PFSK-1 (cell line): Measurements from ENCODE around the gene COX8A.

Source experiments
- FOXP2 ChIP-seq: optimal IDR thresholded peaks from 2 replicates; pipeline ENCODE3; 2011; ENCODE audit warnings: borderline replicate concordance, control low read depth, inconsistent platforms; ENCODE audit not compliant: insufficient read depth; ENCODE audit errors: extremely low read length, extremely low read depth
- POLR2AphosphoS5 ChIP-seq: IDR thresholded peaks from 2 replicates; pipeline ENCODE4 v1.6.1; 2012; ENCODE audit warnings: low read depth, mild to moderate bottlenecking, control low read depth, low read length, moderate library complexity
- REST ChIP-seq, 2 experiments: IDR thresholded peaks; 2 replicates each; pipeline versions ENCODE4 v1.6.1 to v1.8.0; 2011 to 2012; ENCODE audit warnings: low read depth in 2 of 2, low read length in 2 of 2, control low read depth in 1 of 2, inconsistent platforms in 1 of 2, mild to moderate bottlenecking in 1 of 2, moderate library complexity in 1 of 2; ENCODE audit not compliant: insufficient read depth in 1 of 2
- SIN3A ChIP-seq: IDR thresholded peaks from 2 replicates; pipeline ENCODE4 v1.6.1; 2012; ENCODE audit warnings: mild to moderate bottlenecking, low read length, moderate library complexity, borderline replicate concordance; ENCODE audit not compliant: insufficient read depth
- TAF1 ChIP-seq: IDR thresholded peaks from 2 replicates; pipeline ENCODE4 v1.6.1; 2012; ENCODE audit warnings: low read length, control low read depth, borderline replicate concordance; ENCODE audit not compliant: insufficient read depth

The COX8A gene

DNA sequence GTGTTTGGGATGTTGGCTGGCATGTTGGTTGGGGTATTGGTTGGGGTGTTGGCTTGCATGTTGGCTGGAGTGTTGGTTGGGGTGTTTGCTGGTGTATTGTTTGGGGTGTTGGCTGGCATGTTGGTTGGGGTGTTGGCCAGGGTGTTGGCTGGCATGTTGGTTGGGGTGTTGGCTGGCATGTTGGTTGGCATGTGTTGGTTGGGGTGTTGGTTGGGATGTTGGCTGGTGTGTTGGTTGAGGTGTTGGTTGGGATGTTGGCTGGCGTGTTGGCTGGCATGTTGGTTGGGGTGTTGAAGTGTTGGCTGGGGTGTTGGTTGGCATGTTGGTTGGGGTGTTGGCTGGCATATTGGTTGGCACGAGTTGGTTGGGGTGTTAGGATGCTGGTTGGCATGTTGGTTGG, 36.4 kb downstream of the COX8A start:
- TF ChIP-seq REST (IDR thresholded peaks at IDR 0.05; ENCODE audit: insufficient read depth in 1 of 2, low read depth in 2 of 2, low read length in 2 of 2): no peak
- no peak for TF ChIP-seq SIN3A
- TF ChIP-seq POLR2AphosphoS5: no peak
- TF ChIP-seq FOXP2: no peak
- TF ChIP-seq TAF1: no peak

GRCh38 chr11:64011371-64011770, 37.0 kb downstream of the COX8A start:
- TF ChIP-seq TAF1 (no peak), FOXP2 (no peak), REST (IDR thresholded peaks at IDR 0.05; ENCODE audit: insufficient read depth in 1 of 2, low read depth in 2 of 2, low read length in 2 of 2) (no peak), POLR2AphosphoS5 (no peak), SIN3A (no peak)

DNA sequence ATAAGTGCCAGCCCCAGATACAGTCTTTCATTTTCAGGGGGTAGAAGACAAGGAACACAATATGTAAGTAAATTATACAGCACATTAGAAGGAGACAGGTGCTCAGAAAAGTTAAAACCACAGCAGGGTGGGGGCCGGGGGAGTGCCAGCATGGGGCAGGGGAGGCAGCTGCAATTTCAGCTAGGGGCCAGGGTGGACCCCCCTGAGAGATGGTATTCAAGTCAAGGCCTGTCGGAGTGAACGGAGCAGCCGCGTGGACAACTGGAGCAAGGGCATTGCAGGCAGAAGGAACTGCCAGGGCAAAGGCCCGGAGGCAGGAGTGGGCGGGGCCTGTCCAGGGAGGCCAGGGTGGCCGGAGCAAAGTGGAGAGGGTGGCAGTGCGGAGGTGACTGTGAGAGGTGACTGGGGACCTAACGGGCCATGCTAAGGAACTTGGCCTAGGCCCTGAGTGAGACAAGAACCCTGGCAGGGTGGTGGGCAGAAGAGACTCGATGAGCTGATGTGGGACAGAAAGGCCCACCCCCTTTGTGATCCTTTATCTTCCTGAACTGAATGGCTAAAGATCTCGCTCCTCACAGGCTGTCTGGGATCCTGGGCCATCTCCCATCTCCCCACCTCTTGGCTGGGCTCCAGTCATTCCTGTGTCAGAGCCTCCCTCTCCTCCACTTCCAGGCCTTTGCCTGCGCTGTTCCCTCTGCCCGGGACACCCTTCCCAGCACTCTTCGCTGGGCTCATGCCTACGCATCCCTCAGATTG, 38.9 kb downstream of the COX8A start:
- TF ChIP-seq TAF1: no peak
- TF ChIP-seq REST (IDR thresholded peaks at IDR 0.05; ENCODE audit: insufficient read depth in 1 of 2, low read depth in 2 of 2, low read length in 2 of 2): no peak
- no peak for TF ChIP-seq SIN3A
- TF ChIP-seq FOXP2: no peak
- TF ChIP-seq POLR2AphosphoS5: no peak

GRCh38 chr11:64014356-64014755, 39.9 kb downstream of the COX8A start:
- TF ChIP-seq SIN3A (no peak), REST (IDR thresholded peaks at IDR 0.05; ENCODE audit: insufficient read depth in 1 of 2, low read depth in 2 of 2, low read length in 2 of 2) (no peak), TAF1 (no peak), POLR2AphosphoS5 (no peak), FOXP2 (no peak)

GRCh38 chr11:64015510-64015909, 41.1 kb downstream of the COX8A start:
- TF ChIP-seq TAF1 (no peak), SIN3A (no peak)
